ENCODE data around the gene KDM5B.

- TF ChIP-seq POLR2AphosphoS5 (IDR thresholded peaks at IDR 0.05; ENCODE audit: low read depth, low read length) (no peak), POLR2A (IDR thresholded peaks at IDR 0.05; ENCODE audit: low read depth, low read length) (no peak), TAF1 (IDR thresholded peaks at IDR 0.05; ENCODE audit: borderline replicate concordance, low read depth, low read length) (no peak)
These were observed 10.6 kb upstream of the KDM5B start for GRCh38 chr1:202818819-202819218.

Measured in GM12892 (cell line).